Caco-2 (cell line): ENCODE measurements around the gene KIF25. TPM values are rescaled to one million over a fixed set of nuclear protein-coding genes. Genes with fewer than 3 reads are reported as not detected.

Experiments used
- BruUV-seq: library from RNA; stranded (reverse); fragments of 400-500 nt; replicated peaks from 2 replicates; lab custom pipeline; 2021; lab: Mats Ljungman, UMichigan
- CTCF ChIA-PET: fragments of 300-600 bp; sonication (Branson Sonifier 250); formaldehyde crosslinking; loops from one replicate; lab custom pipeline; 2022; ENCODE audit warnings: antibody characterized with exemption; lab: Charles Lee
- POLR2A ChIA-PET: fragments of 300-600 bp; sonication (Branson Sonifier 250); formaldehyde crosslinking; loops from one replicate; lab custom pipeline; 2022; ENCODE audit warnings: antibody characterized with exemption; lab: Charles Lee
- DNase-seq, 2 experiments: peaks; one replicate each; pipeline versions ENCODE4 v3.0.0 to v3.0.0-alpha.2; 2020 to 2022
- H3K27me3 ChIP-seq: replicated peaks from 2 replicates; pipeline ENCODE4 v1.6.0; 2011; ENCODE audit warnings: low read length; ENCODE audit not compliant: control insufficient read depth, insufficient read depth
- H3K36me3 ChIP-seq: 2 replicates; pipeline ENCODE4 v1.5.1; 2011; ENCODE audit warnings: low read length; ENCODE audit not compliant: control insufficient read depth, insufficient read depth
- H3K4me1 ChIP-seq: fragments of 250-450 bp; sonication (Bioruptor Pico); 2 replicates; pipeline ENCODE4 v1.5.1; 2020; ENCODE audit warnings: mild to moderate bottlenecking
- H3K4me3 ChIP-seq: 2 replicates; pipeline ENCODE4 v1.5.1; 2011; ENCODE audit warnings: low read depth, mild to moderate bottlenecking, control low read depth, low read length
- H3K9me3 ChIP-seq: fragments of 250-450 bp; sonication (Bioruptor Pico); 2 replicates; pipeline ENCODE4 v1.5.1; 2020; ENCODE audit warnings: mild to moderate bottlenecking, moderate library complexity
- H3K27ac Mint-ChIP-seq: one replicate; pipeline ENCODE4 v1.8.0; 2022; ENCODE audit warnings: mixed read lengths; ENCODE audit not compliant: unreplicated experiment
- H3K27me3 Mint-ChIP-seq: one replicate; pipeline ENCODE4 v1.8.0; 2022; ENCODE audit warnings: mixed read lengths; ENCODE audit not compliant: insufficient read depth, unreplicated experiment
- H3K36me3 Mint-ChIP-seq: one replicate; pipeline ENCODE4 v1.8.0; 2022; ENCODE audit warnings: mild to moderate bottlenecking, mixed read lengths; ENCODE audit not compliant: insufficient read depth, unreplicated experiment
- H3K4me1 Mint-ChIP-seq: one replicate; pipeline ENCODE4 v1.8.0; 2022; ENCODE audit warnings: low read depth, mixed read lengths; ENCODE audit not compliant: unreplicated experiment
- H3K4me3 Mint-ChIP-seq: one replicate; pipeline ENCODE4 v1.8.0; 2022; ENCODE audit warnings: mild to moderate bottlenecking, moderate library complexity, mixed read lengths; ENCODE audit not compliant: unreplicated experiment
- H3K9me3 Mint-ChIP-seq: one replicate; pipeline ENCODE4 v1.8.0; 2022; ENCODE audit warnings: mixed read lengths; ENCODE audit not compliant: unreplicated experiment
- CTCF ChIP-seq, 2 experiments: fragments of 200-600 bp in 1 of 2; IDR thresholded peaks; 1 replicate in 1 of 2; 2 replicates in 1 of 2; pipeline versions ENCODE4 v1.5.1 to v1.8.0; 2011 to 2022; ENCODE audit warnings: antibody characterized with exemption in 1 of 2, control low read depth in 1 of 2, inconsistent platforms in 1 of 2, low read depth in 1 of 2, low read length in 1 of 2, mild to moderate bottlenecking in 1 of 2, moderate library complexity in 1 of 2; ENCODE audit not compliant: insufficient read depth in 1 of 2, severe bottlenecking in 1 of 2, unreplicated experiment in 1 of 2
- intact Hi-C: fragments of 100-400 bp; cut with micrococcal nuclease; formaldehyde crosslinking; loops from one replicate; pipeline ENCODE4 v1.10.0; 2022; ENCODE audit not compliant: unreplicated experiment
- total RNA-seq: library from RNA; stranded (reverse); gene quantifications from 2 replicates; pipeline ENCODE4 v1.2.3, GENCODE V29; 2022

The KIF25 gene
- total RNA-seq, 1 experiment from 2014 or later = not detected

GRCh38 chr6:168062346-168063289, 65.1 kb downstream of the KIF25 start:
- no peak for TF ChIP-seq CTCF (IDR thresholded peaks at IDR 0.05; ENCODE audit: insufficient read depth in 1 of 2, low read depth in 1 of 2, low read length in 1 of 2, severe bottlenecking in 1 of 2, unreplicated experiment in 1 of 2)
- Mint-ChIP-seq H3K27ac (no peak overlapping the region), H3K27me3 (no peaks in the 10 kb centered on the region), H3K4me1 (peaks cover 9% of the 10 kb centered on the region), H3K36me3 (peaks cover 4% of the 10 kb centered on the region), H3K4me3 (no peak overlapping the region), H3K9me3 (no peaks in the 10 kb centered on the region)
- intact Hi-C loops = loop anchor here (5.0 to 10.0 kb wide), 2 partner anchors 55 to 292 kb away; no protein-coding TSS in a partner anchor
- H3K27me3 ChIP-seq = no peaks in the 10 kb centered on the region
- ChIA-PET POLR2A (no interaction called here), CTCF (interaction anchor here (1.0 to 2.8 kb wide), 3 partner anchors 9 to 71 kb away, joined by 3 to 20 read pairs (median 3); no protein-coding TSS in a partner anchor)
- no peaks in the 10 kb centered on the region for H3K9me3 ChIP-seq
- DNase-seq = no peak
- H3K4me3 ChIP-seq = no peak overlapping the region
- no TSS peak for BruUV-seq
- H3K36me3 ChIP-seq = no peaks in the 10 kb centered on the region
- peaks cover 21% of the 10 kb centered on the region; the same call in 1 of the 2 replicates for H3K4me1 ChIP-seq

DNA sequence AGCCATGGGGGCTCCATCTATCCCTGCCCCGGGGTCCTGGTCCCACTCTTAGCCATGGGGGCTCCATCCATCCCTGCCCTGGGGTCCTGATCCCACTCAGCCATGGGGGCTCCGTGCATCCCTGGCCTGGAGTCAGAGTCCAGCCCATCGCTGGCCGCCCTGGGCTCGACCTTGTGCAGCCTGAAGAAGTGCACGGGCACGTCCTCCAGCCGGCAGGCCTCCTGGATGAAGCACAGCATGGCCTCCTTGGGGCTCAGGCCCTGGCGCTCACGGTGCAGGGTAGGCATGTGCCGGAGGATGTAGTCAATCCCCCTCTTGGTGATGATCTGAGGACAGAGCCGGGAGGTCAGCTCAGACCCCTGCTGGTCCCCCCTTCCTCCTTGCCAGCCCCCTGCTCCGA, 66.0 kb downstream of the KIF25 start:
- no peak for TF ChIP-seq CTCF (IDR thresholded peaks at IDR 0.05; ENCODE audit: insufficient read depth in 1 of 2, low read depth in 1 of 2, low read length in 1 of 2, severe bottlenecking in 1 of 2, unreplicated experiment in 1 of 2)
- Histone ChIP-seq H3K4me3 (no peak overlapping the region), H3K9me3 (no peaks in the 10 kb centered on the region), H3K4me1 (peaks cover 21% of the 10 kb centered on the region; the same call in 1 of the 2 replicates), H3K36me3 (no peaks in the 10 kb centered on the region), H3K27me3 (no peaks in the 10 kb centered on the region)
- BruUV-seq = no TSS peak
- peaks cover 9% of the 10 kb centered on the region for H3K4me1 Mint-ChIP-seq
- no peak for DNase-seq
- H3K27me3 Mint-ChIP-seq = no peaks in the 10 kb centered on the region
- intact Hi-C loops = loop anchor here (5.0 to 10.0 kb wide), 2 partner anchors 54 to 291 kb away; no protein-coding TSS in a partner anchor
- ChIA-PET POLR2A (no interaction called here), CTCF (interaction anchor here (1.0 kb wide), 1 partner anchor 70 kb away, joined by 3 read pairs; no protein-coding TSS in a partner anchor)
- H3K9me3 Mint-ChIP-seq = no peaks in the 10 kb centered on the region
- peaks cover 4% of the 10 kb centered on the region for H3K36me3 Mint-ChIP-seq
- H3K4me3 Mint-ChIP-seq = no peak overlapping the region
- H3K27ac Mint-ChIP-seq = no peak overlapping the region

DNA sequence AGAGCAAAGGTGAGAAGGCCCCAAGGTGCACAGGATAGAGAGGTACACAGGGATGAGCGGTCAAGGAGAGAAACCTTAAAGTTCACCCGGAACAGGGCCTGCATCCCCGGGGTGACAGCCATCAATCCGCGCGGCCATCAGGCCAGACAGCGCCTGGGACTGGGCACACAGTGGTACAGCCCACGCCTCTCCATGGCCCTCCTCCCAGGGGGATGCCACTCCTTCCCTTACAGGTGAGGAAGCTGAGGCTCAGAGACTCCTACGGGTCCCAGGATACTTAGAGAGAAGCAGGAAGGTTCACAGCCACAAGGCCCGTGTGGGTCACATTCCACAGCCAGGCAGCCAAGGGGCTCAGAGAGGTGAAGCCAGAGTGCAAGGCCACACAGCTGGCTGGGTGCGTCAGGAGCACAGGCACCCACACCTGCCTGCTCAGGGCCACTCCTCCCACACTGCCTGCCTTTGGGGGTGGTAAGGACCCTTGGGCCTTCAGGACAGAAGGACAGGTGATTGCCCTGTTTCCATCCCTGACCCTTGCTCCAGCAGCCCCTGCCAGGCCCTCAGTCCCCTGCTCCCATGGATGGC, 66.8 kb downstream of the KIF25 start:
- Mint-ChIP-seq H3K27ac (no peak overlapping the region), H3K27me3 (no peaks in the 10 kb centered on the region), H3K4me3 (no peak overlapping the region), H3K9me3 (no peaks in the 10 kb centered on the region), H3K4me1 (peaks cover 9% of the 10 kb centered on the region), H3K36me3 (peaks cover 4% of the 10 kb centered on the region)
- Histone ChIP-seq H3K27me3 (no peaks in the 10 kb centered on the region), H3K9me3 (no peaks in the 10 kb centered on the region), H3K4me3 (no peak overlapping the region), H3K4me1 (peaks cover 21% of the 10 kb centered on the region; the same call in 1 of the 2 replicates), H3K36me3 (no peaks in the 10 kb centered on the region)
- no TSS peak for BruUV-seq
- POLR2A ChIA-PET = no interaction called here
- no peak for DNase-seq
- intact Hi-C loops = loop anchor here (5.0 to 10.0 kb wide), 2 partner anchors 53 to 290 kb away; no protein-coding TSS in a partner anchor
- CTCF ChIA-PET = no interaction called here
- no peak for TF ChIP-seq CTCF (IDR thresholded peaks at IDR 0.05; ENCODE audit: insufficient read depth in 1 of 2, low read depth in 1 of 2, low read length in 1 of 2, severe bottlenecking in 1 of 2, unreplicated experiment in 1 of 2)
